Activated naive CD8-positive, alpha-beta T cell treated with anti-CD3 and anti-CD28 coated beads, Interleukin-2, amount 10 ng/mL, durations not matched to agents 7 days and 5 days (primary cell): ENCODE data around the gene ADAMTSL5. TPM values are rescaled to one million over a fixed set of nuclear protein-coding genes. Genes with fewer than 3 reads are reported as not detected.
A peak's percentile ranks its signal among the peaks of the same experiment; 100 is the strongest.

Experiments used
- ATAC-seq: fragments of 150-1000 bp; cut with Tn5 transposase; one replicate; pipeline ENCODE4 v1.10.0; 2021; ENCODE audit warnings: low read depth, moderate library complexity
- POLR2A ChIA-PET: fragments of 350-600 bp; sonication (Branson Sonifier 250); formaldehyde crosslinking; loops from one replicate; lab custom pipeline; 2021; ENCODE audit warnings: antibody characterized with exemption; lab: Charles Lee
- DNase-seq: peaks from one replicate; pipeline ENCODE4 v3.0.0; 2021
- H3K27ac Mint-ChIP-seq: one replicate; pipeline ENCODE4 v1.8.0; 2022; ENCODE audit warnings: mild to moderate bottlenecking, mixed read lengths
- H3K27me3 Mint-ChIP-seq: one replicate; pipeline ENCODE4 v1.8.0; 2022; ENCODE audit warnings: mild to moderate bottlenecking, moderate library complexity, mixed read lengths
- H3K36me3 Mint-ChIP-seq: one replicate; pipeline ENCODE4 v1.8.0; 2021; ENCODE audit warnings: mild to moderate bottlenecking, mixed read lengths
- H3K4me1 Mint-ChIP-seq: one replicate; pipeline ENCODE4 v1.8.0; 2021; ENCODE audit warnings: mixed read lengths
- H3K4me3 Mint-ChIP-seq: one replicate; pipeline ENCODE4 v1.8.0; 2022; ENCODE audit warnings: mild to moderate bottlenecking, moderate library complexity, mixed read lengths
- H3K9me3 Mint-ChIP-seq: one replicate; pipeline ENCODE4 v1.8.0; 2021; ENCODE audit warnings: mixed read lengths
- total RNA-seq, 2 experiments: library from RNA; stranded (reverse); gene quantifications; one replicate each; pipeline ENCODE4 v1.2.3, GENCODE V29; 2021

The ADAMTSL5 gene
- total RNA-seq, 2 experiments from 2014 or later: 1.8 to 2.1 TPM

GRCh38 chr19:1492474-1493006, 20.3 kb downstream of the ADAMTSL5 start:
- H3K27me3 Mint-ChIP-seq: peaks cover 14% of the 10 kb centered on the region
- no peak for ATAC-seq
- H3K4me3 Mint-ChIP-seq: no peak overlapping the region

GRCh38 chr19:1491849-1492170, 21.0 kb downstream of the ADAMTSL5 start:
- peak overlapping the region; percentile 54 for H3K27ac Mint-ChIP-seq
- DNase-seq: no peak
- no peak for ATAC-seq
- H3K4me3 Mint-ChIP-seq: peak overlapping the region; percentile 68
- peaks cover 14% of the 10 kb centered on the region for H3K27me3 Mint-ChIP-seq
- peaks cover 11% of the 10 kb centered on the region for H3K4me1 Mint-ChIP-seq
- no peaks in the 10 kb centered on the region for H3K36me3 Mint-ChIP-seq
- POLR2A ChIA-PET: interaction anchor here (0.8 to 1.3 kb wide), 3 partner anchors 21 to 24 kb away, joined by 3 to 4 read pairs (median 3); no protein-coding TSS in a partner anchor
- H3K9me3 Mint-ChIP-seq: no peaks in the 10 kb centered on the region

More at GRCh38 chr19:1492474-1493006, 20.3 kb downstream of the ADAMTSL5 start:
- H3K27ac Mint-ChIP-seq: no peak overlapping the region
- peaks cover 11% of the 10 kb centered on the region for H3K4me1 Mint-ChIP-seq
- H3K36me3 Mint-ChIP-seq: no peaks in the 10 kb centered on the region
- H3K9me3 Mint-ChIP-seq: no peaks in the 10 kb centered on the region
- POLR2A ChIA-PET: no interaction called here
- DNase-seq: no peak

GRCh38 chr19:1491114-1491848, 21.5 kb downstream of the ADAMTSL5 start, which contains the start of gene REEP6:
Gene REEP6 (plus strand): TSS chr19:1491181. CDS start chr19:1491270, 89 bp downstream.
- POLR2A ChIA-PET: interaction anchor here (0.6 to 1.3 kb wide), 9 partner anchors 13 to 1783 kb away, joined by 3 to 9 read pairs (median 5); partner anchors contain the start of gene CIRBP
- Mint-ChIP-seq H3K27ac (peak within 1 kb of the TSS; percentile 67), H3K36me3 (no peaks in the 10 kb centered on the region), H3K27me3 (peaks cover 14% of the 10 kb centered on the region), H3K9me3 (no peaks in the 10 kb centered on the region), H3K4me3 (peak within 1 kb of the TSS; percentile 77), H3K4me1 (peaks cover 11% of the 10 kb centered on the region)
- ATAC-seq (no peak), DNase-seq (no peak)

- H3K9me3 Mint-ChIP-seq: no peaks in the 10 kb centered on the region
- DNase-seq (peak; percentile 95), ATAC-seq (peak; percentile 89)
- no peaks in the 10 kb centered on the region for H3K36me3 Mint-ChIP-seq
- peak within 1 kb of the TSS; percentile 71 for H3K27ac Mint-ChIP-seq
- peaks cover 14% of the 10 kb centered on the region for H3K27me3 Mint-ChIP-seq
- H3K4me3 Mint-ChIP-seq: peak within 1 kb of the TSS; percentile 77
- peaks cover 11% of the 10 kb centered on the region for H3K4me1 Mint-ChIP-seq
- POLR2A ChIA-PET: interaction anchor here (0.6 to 1.5 kb wide), 10 partner anchors 14 to 1784 kb away, joined by 3 to 9 read pairs (median 5); partner anchors contain the start of gene CIRBP
Measured at GRCh38 chr19:1490311-1491113, 22.3 kb downstream of the ADAMTSL5 start, which contains the start of gene PCSK4. Gene PCSK4 (minus strand): TSS chr19:1490350. CDS start chr19:1490346, 4 bp downstream.

GRCh38 chr19:1489463-1490310, 23.1 kb downstream of the ADAMTSL5 start:
- H3K4me3 Mint-ChIP-seq: peak overlapping the region; percentile 77
- no peaks in the 10 kb centered on the region for H3K9me3 Mint-ChIP-seq
- DNase-seq: no peak
- H3K27ac Mint-ChIP-seq: peak overlapping the region; percentile 71
- POLR2A ChIA-PET: interaction anchor here (1.5 kb wide), 1 partner anchor 18 kb away, joined by 5 read pairs; no protein-coding TSS in a partner anchor
- H3K27me3 Mint-ChIP-seq: peaks cover 14% of the 10 kb centered on the region
- peaks cover 11% of the 10 kb centered on the region for H3K4me1 Mint-ChIP-seq
- no peak for ATAC-seq
- H3K36me3 Mint-ChIP-seq: no peaks in the 10 kb centered on the region

GRCh38 chr19:1488282-1488601, 24.6 kb downstream of the ADAMTSL5 start:
- POLR2A ChIA-PET: no interaction called here
- no peaks in the 10 kb centered on the region for H3K9me3 Mint-ChIP-seq
- H3K36me3 Mint-ChIP-seq: no peaks in the 10 kb centered on the region
- peaks cover 11% of the 10 kb centered on the region for H3K4me1 Mint-ChIP-seq
- no peak for DNase-seq
- no peak overlapping the region for H3K27ac Mint-ChIP-seq
- no peak overlapping the region for H3K4me3 Mint-ChIP-seq
- peaks cover 14% of the 10 kb centered on the region for H3K27me3 Mint-ChIP-seq
- no peak for ATAC-seq

- no peaks in the 10 kb centered on the region for H3K9me3 Mint-ChIP-seq
- H3K4me3 Mint-ChIP-seq: no peak overlapping the region
- H3K36me3 Mint-ChIP-seq: no peaks in the 10 kb centered on the region
- H3K4me1 Mint-ChIP-seq: peaks cover 11% of the 10 kb centered on the region
- H3K27me3 Mint-ChIP-seq: peaks cover 14% of the 10 kb centered on the region
- POLR2A ChIA-PET: no interaction called here
- no peak overlapping the region for H3K27ac Mint-ChIP-seq
- ATAC-seq: no peak
- no peak for DNase-seq
Measured at GRCh38 chr19:1487576-1488281, 25.1 kb downstream of the ADAMTSL5 start.

- Mint-ChIP-seq H3K9me3 (no peaks in the 10 kb centered on the region), H3K27me3 (peaks cover 7% of the 10 kb centered on the region), H3K36me3 (no peaks in the 10 kb centered on the region), H3K4me1 (peaks cover 11% of the 10 kb centered on the region), H3K27ac (peak overlapping the region; percentile 25), H3K4me3 (no peak overlapping the region)
- POLR2A ChIA-PET: no interaction called here
- ATAC-seq (no peak), DNase-seq (no peak)
Measured at GRCh38 chr19:1486720-1487575, 25.9 kb downstream of the ADAMTSL5 start.

GRCh38 chr19:1483979-1484428, 28.8 kb downstream of the ADAMTSL5 start:
- POLR2A ChIA-PET: no interaction called here
- Mint-ChIP-seq H3K27ac (no peak overlapping the region), H3K36me3 (peaks cover 1% of the 10 kb centered on the region), H3K4me1 (peaks cover 3% of the 10 kb centered on the region), H3K27me3 (no peaks in the 10 kb centered on the region), H3K4me3 (no peak overlapping the region), H3K9me3 (no peaks in the 10 kb centered on the region)
- ATAC-seq: no peak
- no peak for DNase-seq

GRCh38 chr19:1483131-1483978, 29.5 kb downstream of the ADAMTSL5 start:
- no peak overlapping the region for H3K27ac Mint-ChIP-seq
- H3K4me3 Mint-ChIP-seq: no peak overlapping the region
- no peak for DNase-seq

More at GRCh38 chr19:1483131-1483978, 29.5 kb downstream of the ADAMTSL5 start:
- Mint-ChIP-seq H3K27me3 (no peaks in the 10 kb centered on the region), H3K9me3 (no peaks in the 10 kb centered on the region), H3K4me1 (peaks cover 4% of the 10 kb centered on the region), H3K36me3 (peaks cover 2% of the 10 kb centered on the region)
- ATAC-seq: no peak
- POLR2A ChIA-PET: no interaction called here
